ENCODE measurements around the gene BTBD9.
A peak's percentile ranks its signal among the peaks of the same experiment; 100 is the strongest.

The BTBD9 gene

DNA sequence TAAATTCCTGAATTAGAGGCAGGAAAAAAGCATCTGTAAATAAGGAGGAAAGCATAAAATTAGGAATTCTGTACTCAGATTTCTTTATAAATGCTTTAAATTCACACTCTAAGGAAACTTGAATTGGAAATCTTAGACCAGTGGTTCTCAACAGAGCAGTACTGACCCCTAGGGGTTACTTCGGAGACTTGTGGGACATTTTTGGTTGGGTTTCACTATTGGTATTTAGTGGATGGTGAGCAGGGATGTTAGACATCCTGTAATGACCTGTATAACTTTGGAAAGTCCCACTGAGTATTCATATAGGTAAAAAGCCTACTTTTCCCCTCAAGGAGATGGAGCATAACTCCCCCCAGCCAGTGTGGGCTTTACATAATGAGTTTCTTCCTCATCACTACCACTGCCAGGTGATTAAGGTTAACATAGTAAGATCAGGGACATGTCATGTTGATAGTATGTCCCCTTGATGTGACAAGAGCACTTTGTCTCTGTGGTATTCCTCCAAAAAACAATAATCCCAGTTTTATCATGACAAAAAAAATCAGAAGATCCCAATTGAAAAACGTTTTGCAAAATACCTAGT lies 32.2 kb upstream of the BTBD9 start:
- H3K4me2 ChIP-seq (ENCODE audit: low read length), result no peak overlapping the region

DNA sequence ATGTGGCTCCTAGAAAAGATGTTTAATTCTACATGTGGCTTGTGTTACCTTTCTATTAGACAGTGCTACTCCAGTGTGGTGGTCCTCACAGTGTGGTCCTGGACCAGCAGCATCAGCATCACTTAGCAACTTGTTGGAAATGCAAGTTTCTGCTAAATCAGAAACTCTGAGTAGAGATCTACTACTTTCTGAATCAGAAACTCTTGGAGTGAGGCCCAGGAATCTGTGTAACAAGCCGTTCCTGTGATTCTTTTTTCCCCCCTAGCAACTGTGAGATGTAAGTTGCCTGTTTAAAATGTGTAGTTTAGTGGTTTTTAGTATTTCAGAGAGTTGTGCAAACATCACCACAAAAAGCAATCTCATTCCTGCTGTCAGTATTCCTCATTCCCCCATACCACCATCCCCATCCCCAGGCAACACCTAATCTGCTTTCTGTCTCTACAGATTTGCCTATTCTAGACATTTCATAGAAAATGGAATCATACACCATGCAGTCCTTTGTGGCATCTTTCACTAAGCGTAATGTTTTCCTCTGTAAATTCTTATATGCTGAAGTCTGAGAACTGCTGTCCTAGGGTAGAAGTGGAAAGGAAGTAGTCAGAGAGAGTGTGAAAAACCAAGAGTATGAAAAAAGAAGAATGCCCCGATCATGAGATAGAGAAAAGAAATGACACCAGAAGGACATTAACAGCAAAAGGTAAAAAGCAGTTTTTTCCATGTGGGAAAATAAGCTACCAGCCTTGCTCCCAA lies 18.9 kb upstream of the BTBD9 start:
- TF ChIP-seq, protein P1, sequence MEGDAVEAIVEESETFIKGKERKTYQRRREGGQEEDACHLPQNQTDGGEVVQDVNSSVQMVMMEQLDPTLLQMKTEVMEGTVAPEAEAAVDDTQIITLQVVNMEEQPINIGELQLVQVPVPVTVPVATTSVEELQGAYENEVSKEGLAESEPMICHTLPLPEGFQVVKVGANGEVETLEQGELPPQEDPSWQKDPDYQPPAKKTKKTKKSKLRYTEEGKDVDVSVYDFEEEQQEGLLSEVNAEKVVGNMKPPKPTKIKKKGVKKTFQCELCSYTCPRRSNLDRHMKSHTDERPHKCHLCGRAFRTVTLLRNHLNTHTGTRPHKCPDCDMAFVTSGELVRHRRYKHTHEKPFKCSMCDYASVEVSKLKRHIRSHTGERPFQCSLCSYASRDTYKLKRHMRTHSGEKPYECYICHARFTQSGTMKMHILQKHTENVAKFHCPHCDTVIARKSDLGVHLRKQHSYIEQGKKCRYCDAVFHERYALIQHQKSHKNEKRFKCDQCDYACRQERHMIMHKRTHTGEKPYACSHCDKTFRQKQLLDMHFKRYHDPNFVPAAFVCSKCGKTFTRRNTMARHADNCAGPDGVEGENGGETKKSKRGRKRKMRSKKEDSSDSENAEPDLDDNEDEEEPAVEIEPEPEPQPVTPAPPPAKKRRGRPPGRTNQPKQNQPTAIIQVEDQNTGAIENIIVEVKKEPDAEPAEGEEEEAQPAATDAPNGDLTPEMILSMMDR (IDR thresholded peaks at IDR 0.05; ENCODE audit: low read depth, low read length, poor library complexity, severe bottlenecking), result no peak
- no peak for TF ChIP-seq EZH2phosphoT487 (IDR thresholded peaks at IDR 0.05; ENCODE audit: borderline replicate concordance, low read length)
- Histone ChIP-seq H3K4me1 (ENCODE audit: control insufficient read depth, low read length) (no peaks in the 10 kb centered on the region), H3K9me3 (ENCODE audit: control insufficient read depth, insufficient read depth, low read length) (no peaks in the 10 kb centered on the region), H3K4me2 (ENCODE audit: low read length) (no peak overlapping the region), H3K9me2 (replicated peaks; ENCODE audit: control insufficient read depth, low read length) (no peaks in the 10 kb centered on the region), H4K20me1 (ENCODE audit: control insufficient read depth, insufficient read depth, low read depth, low read length) (no peaks in the 10 kb centered on the region), H3K36me3 (ENCODE audit: control insufficient read depth, low read length) (no peaks in the 10 kb centered on the region), H3K4me3 (ENCODE audit: low read length) (no peak overlapping the region), H3F3A (ENCODE audit: control insufficient read depth, insufficient read depth) (no peaks in the 10 kb centered on the region), H3K27ac (ENCODE audit: low read depth, low read length) (no peak overlapping the region), H3K79me2 (ENCODE audit: control insufficient read depth, low read length) (no peaks in the 10 kb centered on the region), H3K27me3 (ENCODE audit: control insufficient read depth, low read length) (no peaks in the 10 kb centered on the region)

More for the DNA sequence above, 32.2 kb upstream of the BTBD9 start:
- H3K9me2 ChIP-seq (replicated peaks; ENCODE audit: control insufficient read depth, low read length), result no peaks in the 10 kb centered on the region
- H3K4me3 ChIP-seq (ENCODE audit: low read length), result no peak overlapping the region
- H3K9me3 ChIP-seq (ENCODE audit: control insufficient read depth, insufficient read depth, low read length), result no peaks in the 10 kb centered on the region
- H3K36me3 ChIP-seq (ENCODE audit: control insufficient read depth, low read length), result peaks cover 27% of the 10 kb centered on the region
- H4K20me1 ChIP-seq (ENCODE audit: control insufficient read depth, insufficient read depth, low read depth, low read length), result no peaks in the 10 kb centered on the region
- peaks cover 14% of the 10 kb centered on the region for H3K4me1 ChIP-seq (ENCODE audit: control insufficient read depth, low read length)
- H3K27me3 ChIP-seq (ENCODE audit: control insufficient read depth, low read length), result no peaks in the 10 kb centered on the region
- H3F3A ChIP-seq (ENCODE audit: control insufficient read depth, insufficient read depth), result peaks cover 10% of the 10 kb centered on the region
- TF ChIP-seq, protein P1 (IDR thresholded peaks at IDR 0.05; ENCODE audit: low read depth, low read length, poor library complexity, severe bottlenecking), result peak; percentile 74
- no peak for TF ChIP-seq EZH2phosphoT487 (IDR thresholded peaks at IDR 0.05; ENCODE audit: borderline replicate concordance, low read length)
- H3K27ac ChIP-seq (ENCODE audit: low read depth, low read length), result no peak overlapping the region
- no peaks in the 10 kb centered on the region for H3K79me2 ChIP-seq (ENCODE audit: control insufficient read depth, low read length)

DNA sequence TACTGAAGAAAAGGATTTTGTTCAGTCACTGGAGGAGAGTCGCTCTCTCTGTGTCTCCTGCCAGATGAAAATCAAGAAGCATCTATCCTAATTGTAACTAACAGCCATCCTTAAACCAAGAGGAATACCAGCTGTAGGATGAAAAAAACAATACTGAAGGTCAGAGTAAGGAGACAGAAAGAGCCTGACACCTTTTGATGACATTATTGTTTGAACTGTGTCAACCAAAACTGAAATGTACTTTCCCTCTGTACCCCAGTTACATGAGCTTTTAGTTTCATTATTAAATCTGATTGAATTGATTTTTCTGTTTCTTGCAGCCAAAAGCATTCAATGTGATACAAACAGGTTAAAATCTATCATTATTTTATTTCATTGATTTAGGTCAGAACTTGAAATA lies 17.2 kb upstream of the BTBD9 start:
- Histone ChIP-seq H3F3A (ENCODE audit: control insufficient read depth, insufficient read depth) (no peaks in the 10 kb centered on the region), H4K20me1 (ENCODE audit: control insufficient read depth, insufficient read depth, low read depth, low read length) (no peaks in the 10 kb centered on the region), H3K4me3 (ENCODE audit: low read length) (no peak overlapping the region), H3K27ac (ENCODE audit: low read depth, low read length) (no peak overlapping the region), H3K9me3 (ENCODE audit: control insufficient read depth, insufficient read depth, low read length) (no peaks in the 10 kb centered on the region), H3K36me3 (ENCODE audit: control insufficient read depth, low read length) (no peaks in the 10 kb centered on the region), H3K4me1 (ENCODE audit: control insufficient read depth, low read length) (no peaks in the 10 kb centered on the region), H3K79me2 (ENCODE audit: control insufficient read depth, low read length) (no peaks in the 10 kb centered on the region), H3K9me2 (replicated peaks; ENCODE audit: control insufficient read depth, low read length) (no peaks in the 10 kb centered on the region), H3K27me3 (ENCODE audit: control insufficient read depth, low read length) (no peaks in the 10 kb centered on the region), H3K4me2 (ENCODE audit: low read length) (no peak overlapping the region)
- TF ChIP-seq, protein P1 (IDR thresholded peaks at IDR 0.05; ENCODE audit: low read depth, low read length, poor library complexity, severe bottlenecking), result no peak
- TF ChIP-seq EZH2phosphoT487 (IDR thresholded peaks at IDR 0.05; ENCODE audit: borderline replicate concordance, low read length), result no peak

All from DOHH2 (cell line).